Measurements from ENCODE around the gene OPN1MW2.
"Not testable (repeated sequence)": the region's sequence is repeated elsewhere in the genome, so short reads cannot be mapped to it uniquely, and the experiment has no call there.

DNA sequence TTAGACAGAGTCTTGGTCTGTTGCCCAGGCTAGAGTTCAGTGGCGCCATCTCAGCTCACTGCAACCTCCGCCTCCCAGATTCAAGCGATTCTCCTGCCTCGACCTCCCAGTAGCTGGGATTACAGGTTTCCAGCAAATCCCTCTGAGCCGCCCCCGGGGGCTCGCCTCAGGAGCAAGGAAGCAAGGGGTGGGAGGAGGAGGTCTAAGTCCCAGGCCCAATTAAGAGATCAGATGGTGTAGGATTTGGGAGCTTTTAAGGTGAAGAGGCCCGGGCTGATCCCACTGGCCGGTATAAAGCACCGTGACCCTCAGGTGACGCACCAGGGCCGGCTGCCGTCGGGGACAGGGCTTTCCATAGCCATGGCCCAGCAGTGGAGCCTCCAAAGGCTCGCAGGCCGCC is at the start of gene OPN1MW2:
- not testable (repeated sequence) for TF ChIP-seq EZH2phosphoT487 (IDR thresholded peaks at IDR 0.05; ENCODE audit: borderline replicate concordance, low read depth, low read length)
- TF ChIP-seq, protein P1, sequence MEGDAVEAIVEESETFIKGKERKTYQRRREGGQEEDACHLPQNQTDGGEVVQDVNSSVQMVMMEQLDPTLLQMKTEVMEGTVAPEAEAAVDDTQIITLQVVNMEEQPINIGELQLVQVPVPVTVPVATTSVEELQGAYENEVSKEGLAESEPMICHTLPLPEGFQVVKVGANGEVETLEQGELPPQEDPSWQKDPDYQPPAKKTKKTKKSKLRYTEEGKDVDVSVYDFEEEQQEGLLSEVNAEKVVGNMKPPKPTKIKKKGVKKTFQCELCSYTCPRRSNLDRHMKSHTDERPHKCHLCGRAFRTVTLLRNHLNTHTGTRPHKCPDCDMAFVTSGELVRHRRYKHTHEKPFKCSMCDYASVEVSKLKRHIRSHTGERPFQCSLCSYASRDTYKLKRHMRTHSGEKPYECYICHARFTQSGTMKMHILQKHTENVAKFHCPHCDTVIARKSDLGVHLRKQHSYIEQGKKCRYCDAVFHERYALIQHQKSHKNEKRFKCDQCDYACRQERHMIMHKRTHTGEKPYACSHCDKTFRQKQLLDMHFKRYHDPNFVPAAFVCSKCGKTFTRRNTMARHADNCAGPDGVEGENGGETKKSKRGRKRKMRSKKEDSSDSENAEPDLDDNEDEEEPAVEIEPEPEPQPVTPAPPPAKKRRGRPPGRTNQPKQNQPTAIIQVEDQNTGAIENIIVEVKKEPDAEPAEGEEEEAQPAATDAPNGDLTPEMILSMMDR (conservative IDR thresholded peaks at IDR 0.05; ENCODE audit: low read length), result not testable (repeated sequence)
